Activated CD8-positive, alpha-beta memory T cell treated with anti-CD3 and anti-CD28 coated beads for 4 hours (primary cell): ENCODE data around the gene SLC31A1.

ENCODE experiments used
- DNase-seq, 2 donors: peaks; one replicate each; pipeline ENCODE4 v3.0.0-alpha.2; 2020; ENCODE audit warnings: low read depth in 2 of 2

Gene SLC31A1

DNA sequence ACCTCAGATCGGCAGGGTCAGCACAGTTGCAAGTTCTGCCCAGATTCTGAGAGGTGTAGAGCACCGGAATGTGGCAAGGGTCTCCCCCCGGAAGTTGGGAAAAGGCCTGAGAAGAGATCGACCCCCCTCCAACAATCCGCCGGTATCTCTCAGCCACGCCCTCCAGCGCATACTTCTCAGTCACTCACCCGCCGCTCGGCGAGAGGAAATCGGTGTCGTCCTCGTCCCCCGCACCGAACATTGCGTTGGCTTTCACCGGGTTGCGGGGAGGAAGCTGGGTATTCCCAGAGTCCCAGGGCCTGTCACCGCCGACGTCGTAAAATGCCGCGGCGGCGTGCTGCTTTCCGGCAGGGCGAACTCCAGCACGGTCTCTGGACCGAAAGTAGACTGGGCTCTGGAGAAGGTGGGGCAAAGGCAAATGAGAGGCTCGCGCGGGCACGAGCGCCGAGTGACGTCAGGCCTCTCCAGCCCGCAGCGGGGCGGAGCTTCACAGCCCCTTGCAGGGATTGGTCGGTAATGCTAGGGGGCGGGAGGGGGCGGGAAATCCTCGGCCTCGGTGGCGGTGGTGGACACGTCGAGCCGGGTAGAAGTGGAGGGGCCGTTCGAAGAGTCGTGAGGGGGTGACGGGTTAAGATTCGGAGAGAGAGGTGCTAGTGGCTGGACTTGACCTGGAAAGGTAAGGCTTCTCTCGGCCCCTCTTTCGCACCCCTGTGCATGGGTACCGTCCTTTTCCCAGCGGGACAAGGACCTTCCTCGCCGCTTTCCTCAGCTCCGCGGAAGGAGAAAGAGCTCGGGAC is at the start of gene SLC31A1, which contains the start of gene FKBP15:
Gene SLC31A1, plus strand, starts transcription at position 542 of the 797 bp plus-strand sequence. CDS start 34,605 bp downstream, outside the sequence.
Gene FKBP15, minus strand, starts transcription at position 275 of the 797 bp plus-strand sequence. Its CDS starts 34 bp downstream, at position 241.
- peak; percentile 93 to 95 for DNase-seq

DNA sequence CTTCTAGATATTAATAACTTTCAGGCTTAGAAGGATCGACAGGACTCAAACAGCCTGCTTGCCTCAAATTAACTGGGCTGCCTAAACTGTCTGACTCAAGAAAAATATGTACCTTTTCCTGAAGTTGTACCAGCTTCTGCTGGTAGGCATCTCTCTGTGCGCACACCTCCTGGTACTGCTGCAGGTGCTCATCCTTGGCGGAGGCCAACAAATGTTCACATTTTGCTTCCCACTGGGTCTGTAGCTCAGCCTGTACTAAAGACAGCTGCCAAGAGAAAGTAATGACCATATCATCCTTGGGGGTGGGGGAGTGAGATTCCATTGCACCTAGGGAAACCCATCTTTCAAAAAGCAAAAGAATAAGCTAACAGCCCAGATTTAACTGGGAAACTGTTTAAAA is 48.0 kb upstream of the SLC31A1 start:
- no peak for DNase-seq

GRCh38 chr9:113176803-113177202 is 44.5 kb upstream of the SLC31A1 start:
- no peak for DNase-seq

GRCh38 chr9:113177251-113177650 is 44.1 kb upstream of the SLC31A1 start:
- DNase-seq, result no peak

GRCh38 chr9:113178087-113178486 is 43.3 kb upstream of the SLC31A1 start:
- no peak for DNase-seq

GRCh38 chr9:113179839-113180238 is 41.5 kb upstream of the SLC31A1 start:
- no peak for DNase-seq

GRCh38 chr9:113181165-113181564 is 40.2 kb upstream of the SLC31A1 start:
- DNase-seq, result no peak

GRCh38 chr9:113183956-113184488 is 37.3 kb upstream of the SLC31A1 start:
- DNase-seq, result no peak

DNA sequence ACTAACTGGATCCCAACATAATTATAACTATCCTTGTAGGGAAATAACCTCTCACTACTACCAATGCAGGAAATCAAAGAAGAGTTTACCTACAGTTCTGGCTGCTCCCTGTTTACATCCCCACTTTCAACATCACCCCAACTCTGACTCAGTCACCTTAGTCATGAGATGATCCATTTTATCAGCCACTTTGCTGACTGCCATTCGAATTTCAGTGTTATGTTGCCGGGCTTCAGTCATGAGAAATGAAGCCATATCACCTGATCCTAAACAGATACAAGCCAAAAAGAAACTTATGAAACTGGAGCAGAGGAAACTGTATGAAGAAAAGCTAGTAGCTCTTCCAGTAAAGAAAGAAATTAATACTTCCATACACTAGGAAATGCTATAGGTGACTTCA is 36.8 kb upstream of the SLC31A1 start:
- DNase-seq, result no peak

- no peak for DNase-seq
These were observed 36.1 kb upstream of the SLC31A1 start for GRCh38 chr9:113185271-113185670.

DNA sequence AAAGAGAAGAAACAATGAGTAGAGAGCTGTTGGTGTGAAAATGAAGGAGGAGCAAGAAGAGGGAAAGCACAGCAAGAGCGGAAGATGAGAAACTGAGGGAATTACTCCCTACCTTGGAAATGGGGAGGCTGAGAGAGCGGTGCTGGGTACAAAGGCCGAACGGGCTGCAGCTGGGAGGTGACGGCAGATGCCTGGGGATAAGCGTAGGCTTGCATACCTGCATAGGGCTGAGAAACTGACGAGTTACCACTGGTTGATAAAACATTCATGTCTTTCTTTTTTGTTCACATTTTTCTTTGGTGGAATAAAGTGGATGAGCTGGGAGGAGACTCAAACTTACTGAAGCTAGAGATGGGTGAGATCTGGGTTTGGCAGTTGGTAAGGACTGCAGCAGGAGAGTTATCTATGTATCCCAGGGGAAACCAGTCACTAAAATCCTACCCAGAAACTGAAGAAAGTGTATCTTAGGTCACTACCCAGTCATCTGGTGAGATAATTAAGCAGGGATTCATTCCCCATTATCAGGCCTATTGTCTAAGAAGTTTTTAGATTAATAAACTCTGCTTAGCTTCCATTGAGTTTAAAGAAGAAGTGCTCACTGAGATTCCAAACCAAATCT is 35.1 kb upstream of the SLC31A1 start:
- DNase-seq, result no peak

- no peak for DNase-seq
These were observed 33.3 kb upstream of the SLC31A1 start for GRCh38 chr9:113187929-113188595.

- no peak for DNase-seq
These were observed 28.9 kb upstream of the SLC31A1 start for GRCh38 chr9:113192455-113192854.

GRCh38 chr9:113199683-113200329 is 21.5 kb upstream of the SLC31A1 start:
- no peak for DNase-seq

DNA sequence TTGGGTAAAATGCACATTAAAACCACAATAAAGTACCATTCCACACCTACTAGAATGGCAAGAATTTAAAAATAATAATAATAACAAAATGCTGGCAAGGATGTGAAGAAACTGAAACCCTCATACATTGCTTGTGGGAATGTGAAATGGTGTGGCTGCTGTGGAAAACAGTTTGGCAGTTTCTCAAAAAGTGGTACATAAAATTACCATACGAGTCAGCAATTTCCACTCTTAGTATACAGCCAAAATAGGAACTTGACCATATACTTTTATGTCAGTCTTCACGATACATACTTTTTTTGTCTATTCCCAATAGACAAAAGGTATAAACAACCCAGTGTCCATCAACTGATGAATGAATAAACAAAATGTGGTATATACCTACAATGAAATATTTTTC is 15.9 kb upstream of the SLC31A1 start:
- DNase-seq, result no peak

DNA sequence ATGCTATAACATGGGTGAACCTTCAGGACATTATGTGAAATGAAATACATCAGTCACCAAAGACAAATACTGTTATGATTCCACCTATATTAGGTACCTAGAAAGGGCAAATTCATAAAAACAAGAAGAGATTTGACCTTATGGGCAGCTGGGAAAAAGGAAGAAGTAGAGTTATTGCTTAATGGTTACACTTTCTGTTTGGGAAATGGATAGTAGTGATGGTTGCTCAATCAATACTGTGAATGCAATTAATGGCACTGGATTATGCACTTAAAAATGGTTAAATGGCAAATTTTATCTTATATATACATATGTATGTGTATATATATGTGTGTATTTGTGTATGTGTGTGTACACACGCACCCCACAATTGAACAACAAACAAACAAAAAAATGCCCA is 15.5 kb upstream of the SLC31A1 start:
- DNase-seq, result no peak

DNA sequence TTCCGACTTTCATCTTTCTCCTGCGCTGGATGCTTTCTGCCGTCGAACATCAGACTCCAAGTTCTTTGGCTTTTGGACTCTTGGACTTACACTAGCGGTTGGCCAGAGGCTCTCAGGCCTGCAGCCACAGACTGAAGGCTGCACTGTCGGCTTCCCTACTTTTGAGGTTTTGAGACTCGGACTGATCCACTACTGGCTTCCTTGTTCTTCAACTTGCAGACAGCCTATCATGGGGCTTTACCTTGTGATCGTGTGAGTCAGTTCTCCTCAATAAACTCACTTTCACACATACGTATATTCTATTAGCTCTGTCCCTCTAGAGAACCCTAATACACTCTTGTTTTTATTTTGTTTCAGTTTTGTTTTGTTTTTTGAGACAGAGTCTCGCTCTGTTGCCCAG is 10.5 kb upstream of the SLC31A1 start:
- DNase-seq, result no peak

DNA sequence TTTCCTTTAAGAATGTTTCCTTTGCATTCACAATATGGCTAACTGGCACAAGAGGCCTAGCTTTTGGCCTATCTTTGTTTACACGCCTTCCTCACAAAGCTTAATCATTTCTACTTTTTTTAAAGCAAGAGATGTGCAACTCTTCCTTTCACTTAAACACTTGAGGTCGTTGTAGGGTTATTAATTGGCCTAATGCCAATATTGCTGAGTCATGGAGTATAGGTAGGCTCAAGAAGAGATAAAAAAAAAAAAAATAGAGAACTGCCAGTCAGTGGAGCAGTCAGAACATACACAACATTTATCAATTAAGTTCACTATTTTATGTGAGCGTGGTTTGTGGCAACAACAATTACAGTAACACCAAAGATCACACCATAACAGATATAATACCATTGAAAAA is 6.2 kb upstream of the SLC31A1 start:
- DNase-seq, result no peak

DNA sequence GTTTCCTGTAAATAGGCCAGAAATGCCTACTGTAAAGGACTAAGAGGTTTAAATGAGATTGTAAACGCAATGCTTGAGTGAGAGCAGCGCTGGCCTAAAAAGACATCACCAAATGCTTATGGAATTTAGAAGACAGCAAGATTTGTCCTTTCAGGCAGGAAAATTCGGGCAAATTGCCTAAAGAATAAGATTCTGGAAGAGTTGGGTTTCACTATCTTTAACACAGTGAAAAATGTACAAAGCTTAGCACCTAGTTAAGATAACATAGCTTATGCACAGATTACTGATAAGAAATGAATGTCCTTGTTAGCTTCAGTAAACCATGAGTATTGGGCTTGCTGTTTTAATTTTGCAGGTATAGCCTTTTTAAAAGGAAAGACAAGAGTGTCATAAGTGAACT is 4.9 kb upstream of the SLC31A1 start:
- DNase-seq, result no peak

DNA sequence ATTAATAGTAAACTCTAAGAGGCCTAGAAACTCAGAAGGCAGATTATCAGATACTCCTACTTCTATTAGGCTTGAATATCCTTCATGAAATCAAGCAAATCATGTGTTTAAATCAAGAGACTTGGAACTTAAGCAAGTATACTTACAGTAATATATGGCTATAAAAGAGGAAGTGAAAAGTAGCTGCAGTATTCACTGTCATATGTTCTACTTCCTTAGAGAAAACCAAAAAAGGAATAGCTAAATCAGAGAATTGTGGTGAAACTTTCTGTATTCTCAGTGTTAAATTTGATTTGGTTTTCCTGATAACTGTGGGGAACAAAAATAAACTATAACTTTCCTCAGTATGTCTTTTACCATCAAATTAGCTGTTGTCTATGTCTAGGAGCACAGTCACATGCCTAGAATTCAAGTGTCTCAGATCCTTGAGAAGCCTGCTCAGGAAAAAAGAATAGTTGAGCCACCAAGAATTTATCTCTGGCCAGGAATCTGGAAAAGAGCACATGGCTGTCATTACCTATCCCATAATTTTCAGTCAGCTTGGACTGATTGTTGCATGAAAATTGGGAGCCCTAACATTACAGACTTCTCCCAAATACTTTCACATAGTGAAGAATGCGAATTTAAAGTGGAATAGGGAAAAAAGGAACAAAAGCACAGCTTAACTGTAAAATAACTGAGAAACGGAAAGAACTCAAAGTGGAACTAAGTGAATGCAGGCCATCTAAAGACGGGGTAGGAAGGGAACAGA is 2.0 kb upstream of the SLC31A1 start:
- no peak for DNase-seq

DNA sequence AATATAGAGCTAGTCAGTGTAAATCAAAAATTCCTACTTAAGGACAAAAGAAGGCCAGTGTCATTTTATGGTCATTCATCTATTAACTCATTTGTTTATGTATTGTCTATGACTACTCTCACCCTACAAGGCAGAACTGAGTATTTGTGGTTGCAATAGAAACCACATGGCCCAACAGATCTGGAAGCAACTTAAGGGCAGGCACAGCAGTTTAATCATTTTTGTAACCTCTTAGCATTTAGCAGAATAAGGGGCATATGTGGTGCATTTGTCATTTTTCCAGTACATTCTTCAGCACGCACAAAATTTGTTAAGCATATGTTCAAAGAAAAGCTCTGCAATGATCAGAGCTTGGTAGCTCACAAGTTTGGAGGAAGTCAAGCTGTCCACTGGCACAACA is 1.4 kb upstream of the SLC31A1 start:
- DNase-seq, result no peak
